ENCODE data around the gene ZNF628. TPM values are rescaled to one million over a fixed set of nuclear protein-coding genes. Genes with fewer than 3 reads are reported as not detected.

The ZNF628 gene
- total RNA-seq, 4 donors from 2014 or later = 5.1 to 16.6 (median 11.9) TPM

DNA sequence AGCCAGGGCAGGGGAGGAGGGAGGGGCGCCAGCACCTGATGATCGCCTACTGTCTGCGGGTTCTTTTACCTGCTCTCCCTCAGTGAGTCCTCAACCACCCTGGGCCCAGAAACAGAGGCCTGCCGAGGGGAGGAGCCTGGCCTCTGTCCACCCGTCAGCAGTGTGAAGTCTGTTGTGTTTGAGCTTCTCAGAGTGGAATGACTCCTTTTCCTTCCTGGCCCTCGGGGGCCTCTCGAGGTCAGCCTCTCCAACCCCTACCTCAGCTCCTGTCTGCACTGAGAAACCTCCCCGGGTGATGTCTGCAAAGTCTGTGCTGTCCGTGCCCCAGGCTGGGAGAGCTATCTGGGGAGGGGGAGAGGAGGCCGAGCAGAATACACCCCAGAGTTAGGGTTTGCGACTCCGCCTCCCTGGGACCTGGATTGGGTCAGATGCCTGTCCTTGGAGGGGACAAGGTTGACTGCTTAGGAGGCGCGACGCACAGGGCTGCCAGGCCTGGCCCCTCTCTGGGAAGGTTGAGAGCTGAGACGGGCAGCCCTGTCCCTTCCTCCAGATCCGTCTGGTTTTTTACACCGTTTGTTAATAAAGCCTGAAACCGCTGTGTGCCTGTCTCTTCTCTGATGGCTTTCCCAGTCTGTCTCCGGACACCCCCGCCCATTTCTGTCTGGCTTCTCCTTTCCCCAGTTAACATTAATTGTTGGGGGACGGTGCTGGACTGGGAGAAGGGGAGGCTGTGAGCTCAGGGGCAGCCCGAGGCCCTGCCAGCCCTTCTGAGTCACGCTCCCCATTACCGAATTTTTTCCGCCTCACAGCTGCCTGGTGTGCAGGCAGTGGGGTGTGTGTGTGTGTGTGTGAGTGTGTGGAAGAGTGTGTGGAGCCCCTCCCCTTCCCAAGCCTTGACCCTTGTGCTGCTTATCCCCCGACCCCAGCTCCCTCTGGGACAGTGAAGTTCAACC lies 10.8 kb downstream of the ZNF628 start:
- TF ChIP-seq POLR2A (IDR thresholded peaks at IDR 0.05; ENCODE audit: low read depth) = no peak
- peak; percentile 75 to 80 for TF ChIP-seq POLR2AphosphoS5 (IDR thresholded peaks at IDR 0.05)
- 21% methylated on average over 27 of the region's 27 CpGs for WGBS
- Histone ChIP-seq H3K4me3 (peak overlapping the region; percentile 21 to 44 (median 30)), H3K27me3 (no peaks in the 10 kb centered on the region), H3K4me1 (peaks cover 58 to 93% (median 89%) of the 10 kb centered on the region in 4 donors), H3K36me3 (peaks cover 11 to 18% (median 13%) of the 10 kb centered on the region in 4 donors), H3K9me3 (no peaks in the 10 kb centered on the region), H3K27ac (replicated peaks in 1 of 4) (peak overlapping the region; percentile 93 to 98 (median 96))
- DNase-seq (ENCODE audit: extremely low spot score) = no peak
- intact Hi-C loops (cut with DNase I) = no loop called here

DNA sequence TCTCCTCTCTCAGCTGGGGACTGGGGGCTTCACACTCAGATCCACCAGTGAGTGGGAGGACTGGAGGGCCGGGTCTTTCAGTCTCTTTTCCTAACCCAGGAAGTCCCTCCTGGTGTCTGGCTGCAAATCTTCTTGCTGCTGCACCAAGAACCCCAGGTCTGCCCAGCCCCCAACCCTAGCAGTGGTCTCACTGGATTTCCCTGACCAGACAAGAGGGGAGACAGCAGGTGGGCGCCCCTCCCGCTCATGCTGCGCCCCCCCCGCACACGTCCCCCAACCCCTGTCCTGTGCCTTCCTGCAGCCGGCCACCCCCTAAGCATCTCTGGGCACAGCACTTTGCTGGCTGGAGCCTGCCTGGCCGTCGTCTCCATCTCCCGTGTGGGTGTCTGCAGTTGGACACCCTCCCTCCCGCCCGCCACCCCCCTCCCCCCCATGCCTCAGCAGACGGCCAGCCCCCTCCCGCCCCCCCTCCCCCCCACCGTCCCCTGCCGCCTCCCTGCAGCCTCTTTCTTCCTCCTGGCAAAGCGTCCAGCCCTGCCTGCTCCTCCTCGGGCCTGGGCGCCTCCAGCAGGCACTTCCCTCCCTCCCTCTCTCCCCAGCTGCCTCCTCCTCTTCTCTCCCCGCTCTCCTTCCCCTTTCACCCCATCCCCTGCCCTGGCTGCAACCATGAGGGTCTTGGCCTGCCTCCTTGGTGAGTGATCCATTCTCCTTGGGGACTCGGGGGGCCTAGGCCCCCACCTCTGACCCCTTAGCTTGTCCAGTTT lies 11.7 kb downstream of the ZNF628 start, which contains the start of gene SSC5D:
Gene SSC5D (plus strand): TSS at position 513 of the 764 bp plus-strand sequence. CDS start 154 bp downstream, at position 667.
- H3K27me3 ChIP-seq = no peaks in the 10 kb centered on the region
- intact Hi-C loops (cut with DNase I) = no loop called here
- WGBS = 12% methylated on average over 5 of the region's 21 CpGs
- H3K4me1 ChIP-seq = peaks cover 59 to 100% (median 98%) of the 10 kb centered on the region in 4 donors
- peaks cover 3 to 9% (median 5%) of the 10 kb centered on the region in 4 donors for H3K36me3 ChIP-seq
- H3K27ac ChIP-seq (replicated peaks in 1 of 4) = peak within 1 kb of the TSS; percentile 93 to 98 (median 96)
- no peaks in the 10 kb centered on the region for H3K9me3 ChIP-seq
- peak within 1 kb of the TSS; percentile 18 to 46 (median 41) for H3K4me3 ChIP-seq
- no peak for DNase-seq (ENCODE audit: extremely low spot score)
- TF ChIP-seq, protein P1, sequence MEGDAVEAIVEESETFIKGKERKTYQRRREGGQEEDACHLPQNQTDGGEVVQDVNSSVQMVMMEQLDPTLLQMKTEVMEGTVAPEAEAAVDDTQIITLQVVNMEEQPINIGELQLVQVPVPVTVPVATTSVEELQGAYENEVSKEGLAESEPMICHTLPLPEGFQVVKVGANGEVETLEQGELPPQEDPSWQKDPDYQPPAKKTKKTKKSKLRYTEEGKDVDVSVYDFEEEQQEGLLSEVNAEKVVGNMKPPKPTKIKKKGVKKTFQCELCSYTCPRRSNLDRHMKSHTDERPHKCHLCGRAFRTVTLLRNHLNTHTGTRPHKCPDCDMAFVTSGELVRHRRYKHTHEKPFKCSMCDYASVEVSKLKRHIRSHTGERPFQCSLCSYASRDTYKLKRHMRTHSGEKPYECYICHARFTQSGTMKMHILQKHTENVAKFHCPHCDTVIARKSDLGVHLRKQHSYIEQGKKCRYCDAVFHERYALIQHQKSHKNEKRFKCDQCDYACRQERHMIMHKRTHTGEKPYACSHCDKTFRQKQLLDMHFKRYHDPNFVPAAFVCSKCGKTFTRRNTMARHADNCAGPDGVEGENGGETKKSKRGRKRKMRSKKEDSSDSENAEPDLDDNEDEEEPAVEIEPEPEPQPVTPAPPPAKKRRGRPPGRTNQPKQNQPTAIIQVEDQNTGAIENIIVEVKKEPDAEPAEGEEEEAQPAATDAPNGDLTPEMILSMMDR (IDR thresholded peaks at IDR 0.05) = no peak
- TF ChIP-seq POLR2AphosphoS5 (IDR thresholded peaks at IDR 0.05) = peak in 1 of 2 donors; percentile 6

DNA sequence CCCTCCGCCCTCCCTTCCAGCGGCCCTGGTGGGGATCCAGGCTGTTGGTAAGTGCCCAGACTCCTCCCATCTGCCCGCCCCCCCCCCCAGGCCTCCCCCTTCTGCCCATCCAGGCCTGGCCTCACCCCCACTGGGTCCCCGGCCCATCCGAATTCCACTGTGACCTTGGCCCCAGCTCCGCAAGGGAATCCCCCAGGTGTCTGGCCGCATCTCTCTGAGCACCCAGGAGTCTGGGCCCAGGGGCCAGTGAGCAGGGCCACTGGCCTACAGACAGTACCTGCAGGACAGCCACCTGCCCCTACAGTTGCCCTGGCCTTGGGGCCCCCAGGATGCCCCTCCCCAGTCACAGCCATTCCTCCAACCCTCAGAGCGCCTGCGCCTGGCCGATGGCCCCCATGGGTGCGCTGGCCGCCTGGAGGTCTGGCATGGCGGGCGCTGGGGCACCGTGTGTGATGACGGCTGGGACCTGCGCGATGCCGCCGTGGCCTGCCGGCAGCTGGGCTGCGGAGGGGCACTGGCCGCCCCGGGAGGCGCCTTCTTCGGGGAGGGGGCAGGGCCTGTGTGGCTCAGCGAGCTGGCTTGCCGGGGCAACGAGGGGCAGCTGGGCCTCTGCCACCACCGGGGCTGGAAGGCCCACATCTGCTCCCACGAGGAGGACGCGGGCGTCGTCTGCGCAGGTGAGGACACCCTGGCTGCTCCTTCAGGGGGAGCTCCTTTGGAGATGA lies 12.7 kb downstream of the ZNF628 start:
- Histone ChIP-seq H3K27me3 (no peaks in the 10 kb centered on the region), H3K27ac (replicated peaks in 1 of 4) (peak overlapping the region; percentile 93 to 98 (median 96)), H3K4me1 (peaks cover 56 to 100% (median 100%) of the 10 kb centered on the region in 4 donors), H3K4me3 (peak overlapping the region; percentile 14 to 46 (median 28)), H3K9me3 (no peaks in the 10 kb centered on the region), H3K36me3 (no peaks in the 10 kb centered on the region)
- no peak for DNase-seq (ENCODE audit: extremely low spot score)
- 53% methylated on average over 5 of the region's 36 CpGs for WGBS
- TF ChIP-seq POLR2A (IDR thresholded peaks at IDR 0.05; ENCODE audit: low read depth) = no peak
- TF ChIP-seq, protein P1 (IDR thresholded peaks at IDR 0.05) = no peak
- TF ChIP-seq POLR2AphosphoS5 (IDR thresholded peaks at IDR 0.05) = no peak
- TF ChIP-seq EP300 (IDR thresholded peaks at IDR 0.05) = no peak
- intact Hi-C loops (cut with DNase I) = no loop called here

DNA sequence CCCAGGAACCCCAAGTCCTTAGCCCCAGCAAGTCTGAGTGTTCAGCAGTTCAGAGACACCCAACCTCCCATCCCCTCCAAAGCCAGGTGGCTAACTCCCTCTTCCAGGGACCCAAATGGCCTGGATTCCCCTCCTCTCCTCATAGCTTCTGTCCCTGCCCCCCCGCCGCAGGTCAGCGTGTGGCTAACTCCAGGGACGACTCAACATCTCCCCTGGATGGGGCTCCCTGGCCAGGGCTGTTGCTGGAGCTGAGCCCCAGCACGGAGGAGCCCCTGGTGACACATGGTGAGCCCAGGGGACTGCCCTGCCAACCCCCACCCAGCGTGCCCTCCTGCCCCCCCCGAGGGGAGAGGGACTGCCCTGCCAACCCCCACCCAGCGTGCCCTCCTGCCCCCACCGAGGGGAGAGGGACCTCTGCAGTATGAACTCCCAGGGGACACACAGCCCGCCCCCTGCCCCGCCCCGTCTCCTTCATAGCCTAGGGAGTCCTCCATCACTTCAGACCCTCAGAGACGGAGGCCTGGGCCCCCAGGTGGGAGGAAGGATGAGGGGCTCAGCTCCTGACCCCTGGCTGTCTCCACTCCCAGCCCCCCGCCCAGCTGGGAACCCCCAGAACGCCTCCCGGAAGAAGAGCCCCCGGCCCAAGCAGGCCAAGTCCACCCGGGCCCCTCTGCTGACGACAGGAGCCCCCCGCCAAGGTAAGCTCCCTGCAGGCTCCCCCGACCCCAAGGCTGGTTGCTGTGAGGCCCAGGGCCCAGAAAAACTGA lies 13.5 kb downstream of the ZNF628 start:
- intact Hi-C loops (cut with DNase I) = no loop called here
- 60% methylated on average over 7 of the region's 21 CpGs for WGBS
- peak overlapping the region; percentile 93 to 98 (median 96) for H3K27ac ChIP-seq (replicated peaks in 1 of 4)

More for the DNA sequence above, 13.5 kb downstream of the ZNF628 start:
- peaks cover 50 to 100% (median 96%) of the 10 kb centered on the region in 4 donors for H3K4me1 ChIP-seq
- no peaks in the 10 kb centered on the region for H3K36me3 ChIP-seq
- no peaks in the 10 kb centered on the region for H3K9me3 ChIP-seq
- H3K4me3 ChIP-seq = peak overlapping the region in 3 of 4 donors; percentile 18 to 46 (median 38)
- no peak for DNase-seq (ENCODE audit: extremely low spot score)
- TF ChIP-seq EP300 (IDR thresholded peaks at IDR 0.05) = no peak
- TF ChIP-seq POLR2AphosphoS5 (IDR thresholded peaks at IDR 0.05) = no peak
- TF ChIP-seq, protein P1 (IDR thresholded peaks at IDR 0.05) = no peak
- TF ChIP-seq POLR2A (IDR thresholded peaks at IDR 0.05; ENCODE audit: low read depth) = no peak
- H3K27me3 ChIP-seq = no peaks in the 10 kb centered on the region
